Neural crest cell (in vitro differentiated cells): Measurements from ENCODE around the gene TRMU. TPM values are rescaled to one million over a fixed set of nuclear protein-coding genes. Genes with fewer than 3 reads are reported as not detected.

ENCODE experiments used
- DNase-seq: peaks from one replicate; pipeline ENCODE4 v3.0.0; 2021; ENCODE audit warnings: low read depth, mixed read lengths, low spot score
- H3K27ac Mint-ChIP-seq: one replicate; pipeline ENCODE4 v1.8.0; 2021; ENCODE audit warnings: mild to moderate bottlenecking, mixed read lengths; ENCODE audit not compliant: unreplicated experiment
- H3K27me3 Mint-ChIP-seq: 2 replicates; pipeline ENCODE4 v1.8.0; 2021; ENCODE audit warnings: low read depth, mild to moderate bottlenecking, mixed read lengths
- H3K36me3 Mint-ChIP-seq: 2 replicates; pipeline ENCODE4 v1.8.0; 2021; ENCODE audit warnings: low read depth, mild to moderate bottlenecking, mixed read lengths
- H3K4me1 Mint-ChIP-seq: 2 replicates; pipeline ENCODE4 v1.8.0; 2021; ENCODE audit warnings: mixed read lengths
- H3K4me3 Mint-ChIP-seq: one replicate; pipeline ENCODE4 v1.8.0; 2021; ENCODE audit warnings: mild to moderate bottlenecking, mixed read lengths
- H3K9me3 Mint-ChIP-seq: 2 replicates; pipeline ENCODE4 v1.8.0; 2021; ENCODE audit warnings: mixed read lengths
- total RNA-seq: library from RNA; stranded (reverse); gene quantifications from 2 replicates; pipeline ENCODE4 v1.2.1, GENCODE V29; 2021
- TF ChIP-seq, protein P1 (sequence below): fragments of 200-600 bp; sonication (generic); conservative IDR thresholded peaks from 2 replicates; pipeline ENCODE4 v1.5.0; 2021; ENCODE audit warnings: antibody characterized with exemption, mild to moderate bottlenecking

TRMU gene
- total RNA-seq, 1 donor from 2014 or later = 87.0 TPM

DNA sequence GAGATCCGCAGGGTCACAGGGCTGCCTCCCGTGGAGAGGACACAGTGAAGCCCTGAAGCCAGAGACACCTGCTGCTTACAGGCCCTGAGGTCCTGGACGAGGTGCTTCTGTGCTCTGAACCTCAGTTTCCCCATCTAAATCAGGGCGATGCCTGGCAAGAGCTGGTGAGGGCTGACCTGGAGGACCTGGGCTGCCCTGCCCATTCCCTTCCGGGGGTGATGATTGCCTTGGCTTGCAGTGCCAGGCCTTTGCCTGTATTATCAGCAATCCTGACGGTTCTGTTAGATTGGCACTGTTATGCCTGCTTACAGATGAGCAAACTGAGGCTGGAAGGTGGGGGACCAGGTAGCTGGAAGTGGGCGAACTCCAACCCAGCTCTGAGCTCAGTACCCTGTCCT is 46.7 kb upstream of the TRMU start:
- Mint-ChIP-seq H3K27me3 (no peaks in the 10 kb centered on the region), H3K4me3 (no peak overlapping the region), H3K27ac (no peak overlapping the region), H3K4me1 (no peaks in the 10 kb centered on the region), H3K9me3 (no peaks in the 10 kb centered on the region), H3K36me3 (peaks cover 11% of the 10 kb centered on the region)
- TF ChIP-seq, protein P1, sequence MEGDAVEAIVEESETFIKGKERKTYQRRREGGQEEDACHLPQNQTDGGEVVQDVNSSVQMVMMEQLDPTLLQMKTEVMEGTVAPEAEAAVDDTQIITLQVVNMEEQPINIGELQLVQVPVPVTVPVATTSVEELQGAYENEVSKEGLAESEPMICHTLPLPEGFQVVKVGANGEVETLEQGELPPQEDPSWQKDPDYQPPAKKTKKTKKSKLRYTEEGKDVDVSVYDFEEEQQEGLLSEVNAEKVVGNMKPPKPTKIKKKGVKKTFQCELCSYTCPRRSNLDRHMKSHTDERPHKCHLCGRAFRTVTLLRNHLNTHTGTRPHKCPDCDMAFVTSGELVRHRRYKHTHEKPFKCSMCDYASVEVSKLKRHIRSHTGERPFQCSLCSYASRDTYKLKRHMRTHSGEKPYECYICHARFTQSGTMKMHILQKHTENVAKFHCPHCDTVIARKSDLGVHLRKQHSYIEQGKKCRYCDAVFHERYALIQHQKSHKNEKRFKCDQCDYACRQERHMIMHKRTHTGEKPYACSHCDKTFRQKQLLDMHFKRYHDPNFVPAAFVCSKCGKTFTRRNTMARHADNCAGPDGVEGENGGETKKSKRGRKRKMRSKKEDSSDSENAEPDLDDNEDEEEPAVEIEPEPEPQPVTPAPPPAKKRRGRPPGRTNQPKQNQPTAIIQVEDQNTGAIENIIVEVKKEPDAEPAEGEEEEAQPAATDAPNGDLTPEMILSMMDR = no peak
- DNase-seq = no peak

DNA sequence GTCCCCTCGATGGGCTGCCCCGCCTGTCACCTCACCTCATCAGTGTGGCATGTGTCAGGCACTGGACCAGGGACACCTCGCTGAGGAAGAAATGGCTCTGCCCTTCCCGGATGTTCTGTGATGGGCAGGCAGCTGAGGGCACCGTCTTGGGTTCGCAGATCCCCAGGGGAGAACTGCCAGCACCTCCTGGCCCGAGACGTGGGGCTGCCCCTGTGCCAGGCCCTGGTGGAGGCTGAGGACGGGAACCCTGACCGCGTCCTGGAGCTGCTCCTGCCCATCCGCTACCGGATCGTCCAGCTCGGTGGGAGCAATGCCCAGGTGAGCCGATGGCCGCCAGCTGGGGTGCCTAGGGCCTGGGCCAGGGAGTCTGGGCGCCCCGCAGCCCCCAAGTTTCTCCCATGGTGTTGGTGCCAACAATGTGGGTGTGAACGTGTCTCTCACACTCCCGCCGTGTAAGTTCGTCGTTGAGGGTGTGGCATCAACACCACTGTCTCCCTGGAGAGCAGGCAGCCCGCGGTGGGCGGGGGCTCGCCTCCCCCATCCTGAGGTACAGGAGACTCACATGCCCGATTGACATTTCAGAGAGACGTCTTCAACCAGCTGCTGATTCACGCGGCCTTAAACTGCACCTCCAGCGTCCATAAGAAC is 46.1 kb upstream of the TRMU start:
- Mint-ChIP-seq H3K27ac (no peak overlapping the region), H3K27me3 (no peaks in the 10 kb centered on the region), H3K36me3 (peaks cover 6% of the 10 kb centered on the region), H3K4me1 (no peaks in the 10 kb centered on the region), H3K4me3 (no peak overlapping the region), H3K9me3 (no peaks in the 10 kb centered on the region)
- DNase-seq = no peak
- TF ChIP-seq, protein P1 = no peak

DNA sequence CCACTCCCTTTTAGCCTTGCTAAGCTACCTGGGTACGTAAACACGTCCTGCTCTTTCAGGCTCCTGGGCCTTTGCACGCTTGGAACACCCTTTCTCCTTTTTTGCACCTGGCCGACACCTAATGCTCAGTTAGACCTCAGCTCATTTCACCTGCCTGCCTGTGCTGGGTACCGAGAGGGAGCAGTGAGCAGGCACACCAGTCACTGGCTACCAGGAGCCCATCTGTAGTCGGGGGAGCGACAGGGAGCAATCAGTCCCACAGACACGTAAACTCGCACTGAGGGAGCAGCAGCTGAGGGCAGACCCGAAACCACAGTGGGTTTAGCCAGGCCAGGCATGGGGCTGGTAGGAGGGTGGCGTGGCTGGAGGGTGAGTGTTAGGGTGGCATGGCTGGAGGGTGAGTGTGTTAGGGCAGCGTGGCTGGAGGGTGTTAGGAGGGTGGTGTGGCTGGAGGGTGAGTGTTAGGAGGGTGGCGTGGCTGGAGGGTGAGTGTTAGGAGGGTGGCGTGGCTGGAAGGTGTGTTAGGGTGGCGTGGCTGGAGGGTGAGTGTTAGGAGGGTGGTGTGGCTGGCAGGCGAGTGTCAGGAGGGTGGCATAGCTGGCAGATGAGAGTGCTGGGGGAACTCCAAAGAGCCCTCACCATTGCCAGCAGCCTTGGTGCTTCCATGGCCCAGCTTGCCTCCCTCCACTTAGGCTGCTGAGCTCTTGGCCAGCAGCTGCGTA is 45.2 kb upstream of the TRMU start:
- H3K4me1 Mint-ChIP-seq = peaks cover 4% of the 10 kb centered on the region

DNA sequence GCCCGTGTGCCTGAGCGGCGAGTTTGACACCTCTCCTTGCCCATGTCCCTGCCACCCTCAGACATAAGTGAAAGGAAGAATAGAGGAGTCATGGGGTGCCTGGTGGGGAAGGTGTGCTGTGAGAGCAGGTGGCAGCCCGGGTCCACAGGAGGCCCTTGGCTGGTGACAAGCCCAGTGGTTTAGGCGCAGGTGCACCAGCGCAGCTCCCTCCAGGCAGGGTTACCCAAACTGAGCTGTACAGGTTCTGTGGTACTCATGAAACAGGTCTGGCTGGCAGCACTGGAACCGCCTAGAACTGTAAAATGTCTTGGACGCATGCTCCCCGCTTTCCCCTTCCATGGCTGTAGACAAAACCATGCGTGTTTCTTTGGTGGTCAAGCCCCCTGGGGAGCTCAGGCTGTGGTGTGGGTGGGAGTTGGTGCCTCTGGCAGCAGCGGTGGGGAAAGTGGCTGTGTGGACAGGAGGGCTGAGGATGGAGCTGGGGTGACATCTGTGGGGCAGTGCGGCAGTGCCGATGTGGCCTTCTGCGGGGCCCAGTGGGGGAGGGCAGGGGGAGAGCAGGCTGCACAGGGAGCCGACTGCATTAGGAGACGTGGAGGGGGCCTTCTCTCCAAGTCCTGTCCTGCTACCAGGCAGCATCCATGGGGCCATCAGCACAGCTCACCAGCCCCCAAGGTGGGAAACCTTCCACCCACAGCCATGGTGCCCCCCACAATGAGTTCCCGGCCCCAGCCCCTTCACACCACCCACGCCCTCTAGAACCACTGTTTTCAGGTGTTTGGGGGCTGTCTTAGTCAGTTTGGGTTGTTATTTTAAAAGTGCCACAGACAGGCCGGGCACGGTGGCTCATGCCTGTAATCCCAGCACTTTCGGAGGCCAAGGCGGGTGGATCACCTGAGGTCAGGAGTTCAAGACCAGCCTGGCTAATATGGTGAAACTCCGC is 44.4 kb upstream of the TRMU start:
- H3K9me3 Mint-ChIP-seq = no peaks in the 10 kb centered on the region
- H3K4me3 Mint-ChIP-seq = no peak overlapping the region
- peaks cover 10% of the 10 kb centered on the region for H3K4me1 Mint-ChIP-seq
- H3K27ac Mint-ChIP-seq = no peak overlapping the region
- no peak for DNase-seq
- peaks cover 6% of the 10 kb centered on the region for H3K36me3 Mint-ChIP-seq
- TF ChIP-seq, protein P1 = no peak
- no peaks in the 10 kb centered on the region for H3K27me3 Mint-ChIP-seq

More for the DNA sequence above, 45.2 kb upstream of the TRMU start:
- no peak overlapping the region for H3K4me3 Mint-ChIP-seq
- H3K27me3 Mint-ChIP-seq = no peaks in the 10 kb centered on the region
- DNase-seq = no peak
- TF ChIP-seq, protein P1 = no peak
- H3K36me3 Mint-ChIP-seq = peaks cover 6% of the 10 kb centered on the region
- H3K27ac Mint-ChIP-seq = no peak overlapping the region
- no peaks in the 10 kb centered on the region for H3K9me3 Mint-ChIP-seq

DNA sequence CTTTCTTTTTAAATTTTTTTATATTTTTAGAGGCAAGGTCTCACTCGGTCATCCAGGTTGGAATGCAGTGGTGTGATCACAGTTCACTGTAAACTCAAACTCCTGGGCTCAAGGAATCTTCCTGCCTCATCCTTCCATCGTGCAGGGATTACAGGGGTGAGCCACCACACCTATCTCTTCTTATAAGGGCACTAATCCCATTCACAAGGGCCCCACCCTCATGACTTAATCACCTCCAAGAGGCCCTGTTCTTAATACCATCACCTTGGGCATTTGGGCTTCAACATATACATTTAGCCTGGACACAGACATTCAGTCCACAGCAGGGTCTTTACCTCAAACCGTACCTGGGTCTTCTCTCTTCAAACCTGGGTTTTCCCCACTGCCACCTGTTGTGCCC is 43.3 kb upstream of the TRMU start:
- Mint-ChIP-seq H3K27ac (no peak overlapping the region), H3K9me3 (no peaks in the 10 kb centered on the region), H3K4me3 (no peak overlapping the region), H3K27me3 (no peaks in the 10 kb centered on the region), H3K4me1 (peaks cover 17% of the 10 kb centered on the region), H3K36me3 (peaks cover 6% of the 10 kb centered on the region)
- TF ChIP-seq, protein P1 = no peak
- no peak for DNase-seq
